SH-SY5Y (cell line): Measurements from ENCODE around the gene LITAFD.

Source experiments
- GATA2 ChIP-seq: IDR thresholded peaks from 2 replicates; pipeline ENCODE4 v1.6.1; 2011; ENCODE audit warnings: mild to moderate bottlenecking, low read depth, low read length
- GATA3 ChIP-seq: IDR thresholded peaks from 2 replicates; pipeline ENCODE4 v1.6.1; 2011; ENCODE audit warnings: low read depth, mild to moderate bottlenecking, low read length, moderate library complexity

GRCh38 chr16:8869212-8869987, 12.8 kb upstream of the LITAFD start:
- TF ChIP-seq GATA2 = no peak
- TF ChIP-seq GATA3 = no peak
